Stomach smooth muscle (tissue), 2 donors: Measurements from ENCODE around the gene PHYHIPL.

Experiments
- H3K27ac ChIP-seq: one replicate; pipeline ENCODE4 v1.7.0; 2013; ENCODE audit warnings: mild to moderate bottlenecking, low read length, inconsistent platforms
- H3K27me3 ChIP-seq, 2 donors: one replicate each; pipeline ENCODE4 v1.7.0; 2013; ENCODE audit warnings: low read length in 2 of 2; ENCODE audit not compliant: insufficient read depth in 2 of 2, control insufficient read depth in 1 of 2
- H3K36me3 ChIP-seq, 2 donors: one replicate each; pipeline ENCODE4 v1.7.0; 2013; ENCODE audit warnings: low read length in 2 of 2; ENCODE audit not compliant: control insufficient read depth in 2 of 2, insufficient read depth in 2 of 2
- H3K4me1 ChIP-seq: one replicate; pipeline ENCODE4 v1.7.0; 2013; ENCODE audit warnings: low read length; ENCODE audit not compliant: control insufficient read depth, insufficient read depth
- H3K4me3 ChIP-seq, 2 donors: one replicate each; pipeline ENCODE4 v1.7.0; 2013; ENCODE audit warnings: low read length in 2 of 2
- H3K9ac ChIP-seq, 2 donors: one replicate each; pipeline ENCODE4 v1.7.0; 2013; ENCODE audit warnings: low read length in 2 of 2, mild to moderate bottlenecking in 1 of 2
- H3K9me3 ChIP-seq, 2 donors: one replicate each; pipeline ENCODE4 v1.7.0; 2013; ENCODE audit warnings: low read length in 2 of 2; ENCODE audit not compliant: control insufficient read depth in 2 of 2
- donor health status: healthy.
- donor health status: Pancreatic carcinoma.

The PHYHIPL gene

GRCh38 chr10:59276133-59276532 lies 99.7 kb downstream of the PHYHIPL start:
- no peak overlapping the region for H3K27ac ChIP-seq
- H3K36me3 ChIP-seq: peaks cover 0 to 5% of the 10 kb centered on the region in 2 donors
- H3K9ac ChIP-seq: no peak overlapping the region
- H3K27me3 ChIP-seq: no peaks in the 10 kb centered on the region
- no peaks in the 10 kb centered on the region for H3K9me3 ChIP-seq
- no peak overlapping the region for H3K4me3 ChIP-seq
- H3K4me1 ChIP-seq: peaks cover 2% of the 10 kb centered on the region

- no peak overlapping the region for H3K27ac ChIP-seq
- peaks cover 0 to 4% of the 10 kb centered on the region in 2 donors for H3K36me3 ChIP-seq
- no peak overlapping the region for H3K4me3 ChIP-seq
- H3K27me3 ChIP-seq: no peaks in the 10 kb centered on the region
- H3K9me3 ChIP-seq: no peaks in the 10 kb centered on the region
- H3K9ac ChIP-seq: no peak overlapping the region
- peaks cover 2% of the 10 kb centered on the region for H3K4me1 ChIP-seq
Observed at GRCh38 chr10:59276919-59277318, 100.5 kb downstream of the PHYHIPL start.

- Histone ChIP-seq H3K4me3 (no peak overlapping the region), H3K9ac (no peak overlapping the region)
Observed at GRCh38 chr10:59279476-59279875, 103.0 kb downstream of the PHYHIPL start.

GRCh38 chr10:59279991-59280505 lies 103.6 kb downstream of the PHYHIPL start:
- Histone ChIP-seq H3K27ac (no peak overlapping the region), H3K36me3 (peaks cover 4 to 7% of the 10 kb centered on the region in 2 donors), H3K9ac (no peak overlapping the region), H3K4me3 (no peak overlapping the region), H3K27me3 (no peaks in the 10 kb centered on the region), H3K4me1 (peaks cover 12% of the 10 kb centered on the region), H3K9me3 (no peaks in the 10 kb centered on the region)

More at GRCh38 chr10:59279476-59279875, 103.0 kb downstream of the PHYHIPL start:
- no peaks in the 10 kb centered on the region for H3K27me3 ChIP-seq
- peaks cover 4 to 9% of the 10 kb centered on the region in 2 donors for H3K36me3 ChIP-seq
- no peaks in the 10 kb centered on the region for H3K9me3 ChIP-seq
- H3K27ac ChIP-seq: no peak overlapping the region
- H3K4me1 ChIP-seq: peaks cover 6% of the 10 kb centered on the region

GRCh38 chr10:59281861-59282260 lies 105.4 kb downstream of the PHYHIPL start:
- Histone ChIP-seq H3K4me3 (no peak overlapping the region), H3K27ac (no peak overlapping the region)

GRCh38 chr10:59283456-59284091 lies 107.1 kb downstream of the PHYHIPL start:
- Histone ChIP-seq H3K9ac (no peak overlapping the region), H3K4me3 (no peak overlapping the region), H3K36me3 (peaks cover 4 to 7% of the 10 kb centered on the region in 2 donors), H3K27me3 (no peaks in the 10 kb centered on the region), H3K9me3 (no peaks in the 10 kb centered on the region), H3K4me1 (peaks cover 22% of the 10 kb centered on the region), H3K27ac (no peak overlapping the region)

More at GRCh38 chr10:59281861-59282260, 105.4 kb downstream of the PHYHIPL start:
- no peak overlapping the region for H3K9ac ChIP-seq
- H3K36me3 ChIP-seq: peaks cover 4 to 7% of the 10 kb centered on the region in 2 donors
- no peaks in the 10 kb centered on the region for H3K9me3 ChIP-seq
- H3K27me3 ChIP-seq: no peaks in the 10 kb centered on the region
- H3K4me1 ChIP-seq: peaks cover 14% of the 10 kb centered on the region

GRCh38 chr10:59284118-59284975 lies 107.9 kb downstream of the PHYHIPL start:
- no peak overlapping the region for H3K4me3 ChIP-seq
- H3K36me3 ChIP-seq: peaks cover 4 to 8% of the 10 kb centered on the region in 2 donors
- no peaks in the 10 kb centered on the region for H3K9me3 ChIP-seq
- H3K4me1 ChIP-seq: peaks cover 22% of the 10 kb centered on the region
- no peaks in the 10 kb centered on the region for H3K27me3 ChIP-seq
- H3K9ac ChIP-seq: no peak overlapping the region
- no peak overlapping the region for H3K27ac ChIP-seq

GRCh38 chr10:59285073-59285472 lies 108.6 kb downstream of the PHYHIPL start:
- no peak overlapping the region for H3K27ac ChIP-seq
- H3K27me3 ChIP-seq: no peaks in the 10 kb centered on the region
- no peak overlapping the region for H3K9ac ChIP-seq
- no peaks in the 10 kb centered on the region for H3K9me3 ChIP-seq
- H3K4me3 ChIP-seq: no peak overlapping the region
- peaks cover 4 to 9% of the 10 kb centered on the region in 2 donors for H3K36me3 ChIP-seq
- H3K4me1 ChIP-seq: peaks cover 22% of the 10 kb centered on the region

GRCh38 chr10:59285848-59286247 lies 109.4 kb downstream of the PHYHIPL start:
- Histone ChIP-seq H3K4me1 (peaks cover 22% of the 10 kb centered on the region), H3K36me3 (peaks cover 4 to 9% of the 10 kb centered on the region in 2 donors), H3K4me3 (no peak overlapping the region), H3K27me3 (no peaks in the 10 kb centered on the region), H3K27ac (no peak overlapping the region), H3K9ac (no peak overlapping the region), H3K9me3 (no peaks in the 10 kb centered on the region)

- no peak overlapping the region for H3K9ac ChIP-seq
- no peak overlapping the region for H3K27ac ChIP-seq
- no peak overlapping the region for H3K4me3 ChIP-seq
- peaks cover 4 to 9% of the 10 kb centered on the region in 2 donors for H3K36me3 ChIP-seq
- no peaks in the 10 kb centered on the region for H3K27me3 ChIP-seq
- peaks cover 22% of the 10 kb centered on the region for H3K4me1 ChIP-seq
- no peaks in the 10 kb centered on the region for H3K9me3 ChIP-seq
Observed at GRCh38 chr10:59287587-59288255, 111.3 kb downstream of the PHYHIPL start.
